ENCODE measurements around the gene SGPP2. TPM values are rescaled to one million over a fixed set of nuclear protein-coding genes. Genes with fewer than 3 reads are reported as not detected.

SGPP2 gene
- total RNA-seq, 1 experiment from 2014 or later: not detected

DNA sequence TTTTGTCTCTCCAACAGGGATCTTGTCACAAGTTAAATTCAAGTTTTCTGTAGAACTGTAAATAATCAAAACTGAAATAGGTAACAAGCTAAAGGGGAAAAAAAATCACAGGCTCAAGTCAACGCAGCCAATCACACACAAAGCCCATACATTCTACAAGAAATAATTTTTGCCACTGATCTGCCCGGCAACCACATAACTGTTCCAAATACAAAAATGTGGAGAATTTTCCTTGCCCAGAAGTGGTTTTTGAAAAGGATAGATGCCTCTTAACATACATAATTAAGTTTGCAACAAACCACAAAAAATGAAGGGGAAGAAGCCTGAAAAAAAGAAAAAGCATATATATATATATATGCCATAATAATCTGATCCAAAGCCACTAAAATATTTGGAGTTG, 171.2 kb downstream of the SGPP2 start:
- Histone ChIP-seq H3K4me1 (ENCODE audit: low read length) (no peaks in the 10 kb centered on the region), H3K27ac (ENCODE audit: low read length) (no peak overlapping the region), H3K4me3 (ENCODE audit: low read length) (no peak overlapping the region), H2AFZ (ENCODE audit: low read length) (no peak overlapping the region), H3K9ac (ENCODE audit: low read length) (no peak overlapping the region), H3K9me2 (replicated peaks; ENCODE audit: insufficient read depth, low read length) (no peaks in the 10 kb centered on the region), H3K36me3 (ENCODE audit: insufficient read depth, low read length) (peaks cover 68% of the 10 kb centered on the region), H3K27me3 (ENCODE audit: low read length) (no peaks in the 10 kb centered on the region), H3K4me2 (ENCODE audit: low read depth, low read length, poor library complexity, severe bottlenecking) (no peak overlapping the region), H3K79me2 (ENCODE audit: low read length) (peaks cover 46% of the 10 kb centered on the region), H3K9me3 (ENCODE audit: low read length) (no peaks in the 10 kb centered on the region), H4K20me1 (ENCODE audit: insufficient read depth, low read depth, low read length) (no peaks in the 10 kb centered on the region)
- no peak for DNase-seq

DNA sequence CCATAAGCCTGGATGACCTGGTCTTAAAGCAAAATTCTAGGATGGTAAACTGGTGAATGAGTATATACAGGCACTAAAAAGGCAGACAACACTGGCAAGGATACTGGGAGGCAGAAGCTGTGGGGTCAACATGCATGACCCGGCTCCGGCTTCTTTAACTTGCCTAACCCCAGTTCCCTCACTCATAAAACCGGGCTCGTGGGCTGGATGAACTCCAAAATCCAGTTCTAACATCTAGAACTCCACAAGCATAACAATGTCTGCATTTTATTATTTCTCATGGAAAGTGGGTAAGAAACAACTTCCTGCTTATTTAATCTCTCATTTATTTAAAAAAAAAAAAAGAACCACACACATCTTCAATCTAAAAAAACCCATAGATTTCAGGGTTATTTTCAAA, 174.3 kb downstream of the SGPP2 start:
- H3K4me3 ChIP-seq (ENCODE audit: low read length): no peak overlapping the region

DNA sequence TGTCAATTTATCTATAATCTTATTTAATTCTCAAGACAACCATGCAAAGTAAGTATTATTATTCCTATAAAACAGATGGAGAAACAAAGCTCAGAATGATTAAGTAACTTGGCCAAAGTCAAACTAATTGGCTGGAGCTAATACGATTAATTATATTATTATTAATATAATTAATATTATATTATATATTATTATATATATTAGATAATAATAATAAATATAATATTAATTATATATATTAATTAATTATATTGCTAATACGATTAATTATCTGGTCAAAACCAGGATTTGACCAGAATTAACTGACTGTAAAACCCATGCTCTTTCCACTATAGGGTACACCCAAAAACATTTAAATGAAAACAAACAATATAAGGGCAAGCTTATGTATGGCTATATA, 179.2 kb downstream of the SGPP2 start:
- H3K9ac ChIP-seq (ENCODE audit: low read length): no peak overlapping the region
- no peaks in the 10 kb centered on the region for H3K27me3 ChIP-seq (ENCODE audit: low read length)
- H4K20me1 ChIP-seq (ENCODE audit: insufficient read depth, low read depth, low read length): no peaks in the 10 kb centered on the region
- H3K9me3 ChIP-seq (ENCODE audit: low read length): no peaks in the 10 kb centered on the region
- no peaks in the 10 kb centered on the region for H3K4me1 ChIP-seq (ENCODE audit: low read length)
- peaks cover 57% of the 10 kb centered on the region for H3K79me2 ChIP-seq (ENCODE audit: low read length)
- H3K4me3 ChIP-seq (ENCODE audit: low read length): no peak overlapping the region
- peaks cover 38% of the 10 kb centered on the region; the same call in 1 of the 2 replicates for H3K36me3 ChIP-seq (ENCODE audit: insufficient read depth, low read length)
- no peak overlapping the region for H3K27ac ChIP-seq (ENCODE audit: low read length)
- no peak overlapping the region for H2AFZ ChIP-seq (ENCODE audit: low read length)
- H3K9me2 ChIP-seq (replicated peaks; ENCODE audit: insufficient read depth, low read length): no peaks in the 10 kb centered on the region
- no peak overlapping the region for H3K4me2 ChIP-seq (ENCODE audit: low read depth, low read length, poor library complexity, severe bottlenecking)
- no peak for DNase-seq

More for the DNA sequence above, 174.3 kb downstream of the SGPP2 start:
- no peaks in the 10 kb centered on the region for H3K9me3 ChIP-seq (ENCODE audit: low read length)
- H4K20me1 ChIP-seq (ENCODE audit: insufficient read depth, low read depth, low read length): no peaks in the 10 kb centered on the region
- H3K27me3 ChIP-seq (ENCODE audit: low read length): no peaks in the 10 kb centered on the region
- no peak overlapping the region for H3K27ac ChIP-seq (ENCODE audit: low read length)
- no peaks in the 10 kb centered on the region for H3K4me1 ChIP-seq (ENCODE audit: low read length)
- H3K9ac ChIP-seq (ENCODE audit: low read length): no peak overlapping the region
- no peaks in the 10 kb centered on the region for H3K9me2 ChIP-seq (replicated peaks; ENCODE audit: insufficient read depth, low read length)
- peaks cover 38% of the 10 kb centered on the region for H3K79me2 ChIP-seq (ENCODE audit: low read length)
- no peak overlapping the region for H2AFZ ChIP-seq (ENCODE audit: low read length)
- peaks cover 47% of the 10 kb centered on the region; the same call in 1 of the 2 replicates for H3K36me3 ChIP-seq (ENCODE audit: insufficient read depth, low read length)
- H3K4me2 ChIP-seq (ENCODE audit: low read depth, low read length, poor library complexity, severe bottlenecking): no peak overlapping the region
- no peak for DNase-seq

DNA sequence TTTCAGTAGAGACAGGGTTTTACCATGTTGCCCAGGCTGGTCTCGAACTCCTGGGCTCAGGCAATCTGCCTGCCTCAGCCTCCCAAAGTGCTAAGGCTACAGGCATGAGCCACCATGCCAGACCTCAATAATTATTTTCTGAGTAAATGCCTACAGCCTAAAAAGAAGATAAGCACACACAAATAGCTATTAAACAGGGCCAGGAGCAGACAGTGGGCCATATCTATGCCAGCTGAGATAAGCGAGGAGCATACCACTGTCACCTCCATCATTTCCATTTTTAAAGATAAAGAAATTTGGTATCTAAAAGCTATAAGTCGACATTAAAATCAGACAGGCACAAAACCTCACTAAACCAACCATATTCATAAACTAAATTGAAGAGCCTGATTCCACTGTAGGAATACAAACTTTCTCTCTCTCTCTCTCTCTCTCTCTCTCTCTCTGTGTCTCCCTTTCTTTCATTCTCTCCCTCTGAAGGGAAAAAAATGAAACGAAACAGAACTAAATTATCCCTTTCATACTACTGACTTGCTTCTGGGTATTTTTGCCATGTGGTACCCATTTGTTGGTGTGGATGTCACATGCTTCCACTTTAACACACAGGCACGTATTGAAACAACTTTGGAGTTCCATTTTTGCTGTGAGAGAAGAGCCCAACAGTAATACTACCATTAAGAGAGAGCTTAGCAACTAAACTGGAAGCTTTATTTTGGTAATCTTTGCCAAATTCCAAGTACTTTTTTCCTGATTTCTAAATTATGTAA, 180.6 kb downstream of the SGPP2 start:
- Histone ChIP-seq H3K4me1 (ENCODE audit: low read length) (no peaks in the 10 kb centered on the region), H4K20me1 (ENCODE audit: insufficient read depth, low read depth, low read length) (no peaks in the 10 kb centered on the region), H3K9ac (ENCODE audit: low read length) (no peak overlapping the region), H3K36me3 (ENCODE audit: insufficient read depth, low read length) (peaks cover 34% of the 10 kb centered on the region; the same call in 1 of the 2 replicates), H3K9me3 (ENCODE audit: low read length) (no peaks in the 10 kb centered on the region), H3K27me3 (ENCODE audit: low read length) (no peaks in the 10 kb centered on the region), H2AFZ (ENCODE audit: low read length) (no peak overlapping the region), H3K27ac (ENCODE audit: low read length) (no peak overlapping the region), H3K79me2 (ENCODE audit: low read length) (peaks cover 64% of the 10 kb centered on the region), H3K4me2 (ENCODE audit: low read depth, low read length, poor library complexity, severe bottlenecking) (no peak overlapping the region), H3K4me3 (ENCODE audit: low read length) (no peak overlapping the region), H3K9me2 (replicated peaks; ENCODE audit: insufficient read depth, low read length) (no peaks in the 10 kb centered on the region)
- DNase-seq: no peak

DNA sequence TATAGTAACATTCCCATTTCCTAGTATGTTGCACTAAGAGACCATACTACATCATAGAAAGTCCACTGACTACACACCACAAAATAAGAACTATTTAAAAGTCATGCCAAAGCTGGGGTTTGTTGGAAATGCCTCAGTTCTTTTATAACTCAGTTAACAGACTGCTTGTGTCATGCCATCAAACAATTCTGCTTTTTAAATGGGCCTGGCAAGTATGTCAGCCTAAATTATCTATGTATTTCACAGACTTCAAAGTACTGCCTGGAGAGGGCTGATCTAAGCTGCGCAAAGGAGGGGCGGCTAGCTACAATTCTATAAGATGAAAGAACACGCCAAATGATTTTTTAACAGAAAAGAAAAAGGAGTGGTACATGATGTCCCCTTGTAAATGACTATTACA, 182.0 kb downstream of the SGPP2 start:
- no peak overlapping the region for H3K9ac ChIP-seq (ENCODE audit: low read length)
- H3K4me2 ChIP-seq (ENCODE audit: low read depth, low read length, poor library complexity, severe bottlenecking): no peak overlapping the region
- H3K9me3 ChIP-seq (ENCODE audit: low read length): no peaks in the 10 kb centered on the region
- H3K4me3 ChIP-seq (ENCODE audit: low read length): no peak overlapping the region
- H4K20me1 ChIP-seq (ENCODE audit: insufficient read depth, low read depth, low read length): no peaks in the 10 kb centered on the region
- no peaks in the 10 kb centered on the region for H3K9me2 ChIP-seq (replicated peaks; ENCODE audit: insufficient read depth, low read length)
- H2AFZ ChIP-seq (ENCODE audit: low read length): no peak overlapping the region
- no peak overlapping the region for H3K27ac ChIP-seq (ENCODE audit: low read length)
- no peaks in the 10 kb centered on the region for H3K27me3 ChIP-seq (ENCODE audit: low read length)
- DNase-seq: no peak
- peaks cover 65% of the 10 kb centered on the region for H3K79me2 ChIP-seq (ENCODE audit: low read length)
- peaks cover 42% of the 10 kb centered on the region; the same call in 1 of the 2 replicates for H3K36me3 ChIP-seq (ENCODE audit: insufficient read depth, low read length)
- no peaks in the 10 kb centered on the region for H3K4me1 ChIP-seq (ENCODE audit: low read length)

DNA sequence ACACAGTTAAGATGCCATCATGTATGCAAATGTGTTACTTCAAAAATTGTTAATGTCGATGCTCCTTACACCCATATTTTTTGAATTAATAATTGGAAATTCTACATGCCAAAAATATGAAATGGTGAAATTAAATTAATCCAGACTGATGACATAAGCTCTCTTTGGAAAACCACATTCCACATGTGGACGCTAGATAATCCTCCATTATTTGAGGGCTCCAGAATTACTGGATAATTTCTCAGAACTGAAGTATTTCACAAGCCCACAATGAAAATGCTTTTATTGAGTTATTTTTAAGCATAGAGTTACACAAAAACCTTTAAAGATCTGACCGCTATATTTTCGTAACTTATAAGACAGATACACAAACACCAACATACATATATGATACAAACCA, 183.7 kb downstream of the SGPP2 start:
- H3K27me3 ChIP-seq (ENCODE audit: low read length): no peaks in the 10 kb centered on the region
- no peaks in the 10 kb centered on the region for H3K9me3 ChIP-seq (ENCODE audit: low read length)
- no peak for DNase-seq
- no peaks in the 10 kb centered on the region for H3K9me2 ChIP-seq (replicated peaks; ENCODE audit: insufficient read depth, low read length)
- no peaks in the 10 kb centered on the region for H4K20me1 ChIP-seq (ENCODE audit: insufficient read depth, low read depth, low read length)
- no peak overlapping the region for H3K27ac ChIP-seq (ENCODE audit: low read length)
- no peak overlapping the region for H3K4me2 ChIP-seq (ENCODE audit: low read depth, low read length, poor library complexity, severe bottlenecking)
- H2AFZ ChIP-seq (ENCODE audit: low read length): no peak overlapping the region
- no peak overlapping the region for H3K9ac ChIP-seq (ENCODE audit: low read length)
- peaks cover 50% of the 10 kb centered on the region for H3K36me3 ChIP-seq (ENCODE audit: insufficient read depth, low read length)
- H3K4me3 ChIP-seq (ENCODE audit: low read length): no peak overlapping the region
- no peaks in the 10 kb centered on the region for H3K4me1 ChIP-seq (ENCODE audit: low read length)
- H3K79me2 ChIP-seq (ENCODE audit: low read length): peaks cover 72% of the 10 kb centered on the region

DNA sequence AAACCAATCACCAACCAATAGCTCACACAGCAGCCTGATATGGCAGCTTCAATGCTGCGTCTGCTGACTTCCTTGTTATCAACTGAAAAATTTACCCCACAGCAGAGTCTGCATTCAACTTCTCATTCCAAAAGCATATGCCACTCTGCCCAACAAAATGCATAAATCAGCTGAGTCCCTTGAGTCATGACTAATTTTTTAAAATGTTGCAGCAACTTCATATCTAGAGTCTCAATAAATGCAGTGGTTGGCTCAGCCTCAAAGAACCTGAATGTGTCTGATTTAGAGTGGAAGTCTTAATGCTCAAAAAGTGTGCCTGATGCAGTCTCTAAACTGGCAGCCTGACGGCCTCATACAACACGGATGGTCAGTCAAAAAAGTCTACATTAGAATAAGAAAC, 185.0 kb downstream of the SGPP2 start:
- H3K27me3 ChIP-seq (ENCODE audit: low read length): no peaks in the 10 kb centered on the region
- no peak for DNase-seq

More for the DNA sequence above, 185.0 kb downstream of the SGPP2 start:
- no peak overlapping the region for H3K27ac ChIP-seq (ENCODE audit: low read length)
- no peak overlapping the region for H2AFZ ChIP-seq (ENCODE audit: low read length)
- no peak overlapping the region for H3K9ac ChIP-seq (ENCODE audit: low read length)
- no peaks in the 10 kb centered on the region for H3K9me2 ChIP-seq (replicated peaks; ENCODE audit: insufficient read depth, low read length)
- no peak overlapping the region for H3K4me2 ChIP-seq (ENCODE audit: low read depth, low read length, poor library complexity, severe bottlenecking)
- H3K79me2 ChIP-seq (ENCODE audit: low read length): peaks cover 74% of the 10 kb centered on the region
- H3K9me3 ChIP-seq (ENCODE audit: low read length): no peaks in the 10 kb centered on the region
- no peaks in the 10 kb centered on the region for H4K20me1 ChIP-seq (ENCODE audit: insufficient read depth, low read depth, low read length)
- H3K4me1 ChIP-seq (ENCODE audit: low read length): no peaks in the 10 kb centered on the region
- H3K4me3 ChIP-seq (ENCODE audit: low read length): no peak overlapping the region
- H3K36me3 ChIP-seq (ENCODE audit: insufficient read depth, low read length): peaks cover 54% of the 10 kb centered on the region

Data from Karpas-422 (cell line).